GM10266 (cell line): ENCODE data around the gene NEK1.

ENCODE experiments used
- DNase-seq: peaks from one replicate; pipeline ENCODE4 v3.0.0; 2012; ENCODE audit errors: extremely low spot score
- TF ChIP-seq, protein P1 (sequence below): IDR thresholded peaks from 2 replicates; pipeline ENCODE4 v1.5.1; 2012; ENCODE audit warnings: mild to moderate bottlenecking, low read depth; ENCODE audit not compliant: control insufficient read depth, insufficient read depth; ENCODE audit errors: missing control alignments

The NEK1 gene

DNA sequence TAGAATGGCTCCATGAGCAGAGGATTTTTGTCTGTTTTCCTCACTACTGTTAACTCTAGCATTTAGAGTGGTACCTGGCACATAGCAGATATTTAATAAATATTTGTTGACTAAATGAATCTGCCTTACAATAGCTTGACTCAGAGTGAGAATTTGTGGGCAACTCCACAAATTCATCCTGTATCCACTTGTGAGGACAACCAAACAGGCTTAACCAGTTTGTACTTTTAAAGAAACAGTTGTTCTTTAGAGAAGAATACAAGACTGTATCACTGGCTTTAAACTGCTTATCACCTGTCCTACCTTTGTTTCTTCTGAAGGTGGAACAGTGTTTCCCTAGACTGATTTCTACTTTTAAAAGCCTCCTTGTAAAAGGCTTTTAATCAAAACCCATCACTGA, 200.3 kb downstream of the NEK1 start:
- TF ChIP-seq, protein P1, sequence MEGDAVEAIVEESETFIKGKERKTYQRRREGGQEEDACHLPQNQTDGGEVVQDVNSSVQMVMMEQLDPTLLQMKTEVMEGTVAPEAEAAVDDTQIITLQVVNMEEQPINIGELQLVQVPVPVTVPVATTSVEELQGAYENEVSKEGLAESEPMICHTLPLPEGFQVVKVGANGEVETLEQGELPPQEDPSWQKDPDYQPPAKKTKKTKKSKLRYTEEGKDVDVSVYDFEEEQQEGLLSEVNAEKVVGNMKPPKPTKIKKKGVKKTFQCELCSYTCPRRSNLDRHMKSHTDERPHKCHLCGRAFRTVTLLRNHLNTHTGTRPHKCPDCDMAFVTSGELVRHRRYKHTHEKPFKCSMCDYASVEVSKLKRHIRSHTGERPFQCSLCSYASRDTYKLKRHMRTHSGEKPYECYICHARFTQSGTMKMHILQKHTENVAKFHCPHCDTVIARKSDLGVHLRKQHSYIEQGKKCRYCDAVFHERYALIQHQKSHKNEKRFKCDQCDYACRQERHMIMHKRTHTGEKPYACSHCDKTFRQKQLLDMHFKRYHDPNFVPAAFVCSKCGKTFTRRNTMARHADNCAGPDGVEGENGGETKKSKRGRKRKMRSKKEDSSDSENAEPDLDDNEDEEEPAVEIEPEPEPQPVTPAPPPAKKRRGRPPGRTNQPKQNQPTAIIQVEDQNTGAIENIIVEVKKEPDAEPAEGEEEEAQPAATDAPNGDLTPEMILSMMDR: no peak
- no peak for DNase-seq

DNA sequence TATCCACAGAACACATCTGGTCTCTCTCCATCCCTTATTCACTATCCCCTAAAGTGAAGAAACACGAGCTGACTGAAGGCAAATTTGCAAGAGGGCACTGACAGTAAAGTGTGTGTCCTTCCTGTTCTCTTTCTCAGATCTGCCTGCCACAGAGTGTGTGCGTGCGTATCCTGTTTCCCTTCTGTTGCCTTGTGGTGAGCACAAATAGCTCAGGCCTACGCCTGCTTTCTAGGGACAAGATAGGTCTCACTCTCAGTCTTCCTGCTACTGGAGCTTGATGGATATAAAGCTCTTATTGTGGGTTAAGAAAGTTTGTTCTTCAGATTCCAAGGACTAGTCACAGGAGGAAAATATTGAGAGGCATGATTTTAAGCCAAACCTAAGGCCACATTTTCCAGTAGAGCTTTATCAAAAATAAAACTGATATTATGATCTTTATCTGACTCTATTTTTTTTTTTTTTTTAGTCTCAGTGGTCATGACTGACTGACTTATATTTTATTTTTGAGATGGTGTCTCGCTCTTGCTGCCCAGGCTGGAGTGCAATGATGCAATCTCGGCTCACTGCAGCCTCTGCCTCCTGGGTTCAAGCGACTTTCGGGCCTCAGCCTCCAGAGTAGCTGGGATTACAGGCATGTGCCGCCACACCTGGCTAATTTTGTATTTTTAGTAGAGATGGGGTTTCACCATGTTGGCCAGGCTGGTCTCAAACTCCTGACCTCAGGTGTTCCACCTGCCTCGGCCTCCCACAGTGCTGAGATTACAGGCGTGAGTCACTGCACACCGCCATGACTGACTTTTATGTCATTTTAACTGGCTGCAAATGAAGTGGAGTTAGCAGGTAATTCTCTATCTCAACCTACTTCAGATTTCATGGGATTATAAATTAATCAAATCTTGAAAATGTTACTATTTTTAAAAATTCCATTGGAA, 201.3 kb downstream of the NEK1 start:
- peak; percentile 38 for DNase-seq
- TF ChIP-seq, protein P1: no peak

DNA sequence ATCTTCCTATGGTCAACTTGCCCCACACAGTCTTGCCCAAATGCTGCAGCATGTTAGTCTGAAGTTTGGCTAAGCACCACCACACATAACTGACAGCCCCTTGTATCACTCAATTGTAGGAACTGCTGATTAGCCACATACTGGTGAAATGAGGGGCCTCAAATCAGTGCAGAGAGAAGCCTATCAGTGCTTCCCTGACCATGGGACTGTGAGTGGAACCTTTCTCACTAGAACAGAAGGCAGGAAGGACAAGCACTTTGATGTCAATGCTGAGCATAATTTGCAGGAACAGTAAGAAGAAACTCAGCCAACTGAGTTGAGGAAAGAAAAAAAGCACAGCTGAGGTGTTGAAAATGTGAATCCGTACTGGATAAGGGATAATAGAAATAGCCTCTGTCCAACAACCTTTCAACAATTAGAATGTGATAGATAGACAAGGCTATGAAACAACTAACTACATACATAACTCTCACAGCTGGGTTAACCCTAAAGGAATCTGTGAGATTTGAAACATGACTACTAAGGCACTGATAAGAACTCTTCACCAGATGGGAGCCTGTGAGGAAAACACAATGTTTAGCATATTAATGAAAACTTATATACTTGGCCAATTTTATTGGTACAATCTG, 205.1 kb downstream of the NEK1 start:
- TF ChIP-seq, protein P1: no peak
- no peak for DNase-seq

DNA sequence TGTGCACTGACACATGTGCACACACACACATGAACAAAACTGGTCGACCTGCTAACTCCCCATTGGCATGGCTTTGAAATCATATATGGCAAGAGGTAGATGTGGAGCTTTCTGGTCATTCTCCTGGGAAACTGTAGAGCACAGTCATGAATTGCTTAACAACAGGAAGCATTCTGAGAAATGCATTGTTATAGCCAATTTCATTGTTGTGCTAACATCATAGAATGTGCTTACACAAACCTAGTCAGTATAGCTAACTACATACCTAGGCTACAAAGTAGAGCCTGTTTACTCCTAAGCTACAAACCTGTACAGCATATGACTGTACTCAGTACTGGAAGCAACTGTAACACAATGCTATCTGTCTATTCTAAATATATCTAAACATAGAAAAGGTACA, 207.4 kb downstream of the NEK1 start:
- no peak for DNase-seq
- TF ChIP-seq, protein P1: no peak

DNA sequence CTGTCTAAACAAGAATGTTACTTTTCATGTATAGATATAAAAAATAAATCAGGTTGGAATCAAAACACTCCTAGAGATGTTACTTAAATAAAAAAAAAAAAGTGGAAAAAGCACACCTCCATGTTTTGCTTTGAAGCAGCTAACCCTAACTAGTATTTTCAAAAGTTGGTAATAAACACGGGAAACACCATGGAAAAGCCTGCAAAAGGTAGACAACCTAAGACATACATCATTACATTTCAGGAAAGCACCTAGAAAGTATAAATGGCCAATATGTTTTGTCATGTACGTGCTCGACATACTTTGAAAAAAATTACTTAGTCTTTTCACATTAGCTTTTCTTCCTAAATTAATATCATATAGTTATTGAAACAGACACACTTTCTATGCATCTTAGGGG, 211.6 kb downstream of the NEK1 start:
- TF ChIP-seq, protein P1: no peak
- DNase-seq: no peak

DNA sequence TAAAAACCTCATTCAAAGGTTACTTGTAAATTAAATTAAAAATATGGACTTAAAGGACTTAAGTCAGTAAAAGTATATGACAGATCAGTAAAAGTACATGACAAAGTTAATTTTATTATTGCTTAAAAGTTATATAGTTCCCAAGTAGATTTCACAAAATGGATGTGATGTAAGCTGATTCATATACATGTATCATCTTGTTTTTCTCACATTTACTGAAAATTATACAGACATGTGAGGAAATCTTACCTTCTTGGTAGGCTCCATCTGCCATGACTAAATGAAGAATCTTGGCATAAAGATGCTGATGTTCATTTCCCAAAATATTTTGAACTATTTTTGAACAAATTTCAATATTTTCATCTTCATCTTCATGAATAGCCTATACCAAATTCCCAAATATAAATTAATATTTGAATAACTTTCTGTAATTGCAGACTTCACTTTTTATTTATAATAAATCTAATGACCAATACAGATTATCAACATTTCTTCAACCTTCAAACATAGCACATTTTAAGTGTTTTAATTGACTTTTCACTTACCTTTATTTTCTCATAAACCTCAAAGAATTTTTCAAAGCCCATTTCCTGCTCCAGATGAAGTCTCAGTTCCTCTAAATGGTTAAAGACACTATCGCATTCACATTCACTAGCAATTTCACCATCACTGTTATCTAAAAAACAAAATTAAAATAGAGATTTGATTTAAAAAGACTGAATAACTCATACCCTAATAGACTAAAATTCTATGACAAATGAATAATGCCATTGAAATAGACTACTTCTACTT, 212.2 kb downstream of the NEK1 start:
- DNase-seq: no peak

More for the DNA sequence above, 212.2 kb downstream of the NEK1 start:
- TF ChIP-seq, protein P1: no peak
